Measurements from ENCODE around the gene GLTP. TPM values are rescaled to one million over a fixed set of nuclear protein-coding genes. Genes with fewer than 3 reads are reported as not detected.

GLTP gene
- polyA plus RNA-seq, 2 of the 4 experiments (the other 2 are of a cell fraction), result 16.9 to 18.8 TPM

DNA sequence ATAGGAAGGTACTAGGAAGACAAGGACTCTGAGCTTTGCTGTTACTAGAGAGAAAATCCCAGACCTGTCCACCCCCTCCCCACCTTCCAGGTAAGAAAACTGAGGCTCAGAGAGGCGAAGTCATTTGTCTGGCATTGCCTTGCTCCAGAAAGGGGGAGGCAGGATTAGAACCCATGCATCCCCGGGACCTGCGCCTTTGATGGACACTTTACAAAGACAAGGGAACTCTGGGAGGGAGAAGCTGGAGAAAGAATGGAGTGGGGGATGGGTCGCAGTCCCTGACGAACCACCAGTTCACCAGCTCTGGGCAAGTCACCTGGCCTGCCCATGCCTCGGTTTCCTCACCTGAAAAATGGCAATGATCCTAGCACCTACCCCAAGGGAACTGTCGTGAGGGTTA, 57.9 kb downstream of the GLTP start (continued):
- TF ChIP-seq EP300 (IDR thresholded peaks at IDR 0.05), result no peak

DNA sequence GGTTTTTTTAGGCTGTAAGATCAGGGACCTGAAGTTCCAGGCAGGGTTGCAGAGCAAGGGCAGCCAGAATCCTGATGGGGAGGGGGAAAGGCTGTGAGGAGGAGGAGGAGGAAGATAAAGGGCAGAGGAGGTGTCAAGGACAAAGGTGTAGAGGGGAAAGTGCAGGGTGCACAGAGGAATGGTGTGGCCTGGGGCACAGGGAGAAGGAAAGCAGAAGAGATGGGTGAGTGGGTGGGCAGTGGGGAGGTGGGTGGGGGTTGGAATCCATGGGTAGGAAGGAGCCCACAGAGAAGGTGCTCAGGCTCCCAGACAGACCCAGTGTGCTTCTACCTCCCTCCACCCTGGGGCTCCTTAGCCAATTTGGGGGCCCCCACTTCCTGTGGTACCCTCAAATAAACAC, 58.4 kb downstream of the GLTP start:
- ATAC-seq, result no peak
- Histone ChIP-seq H3K4me1 (peaks cover 25% of the 10 kb centered on the region), H3K4me2 (no peak overlapping the region; the same call in 2 of the 3 replicates), H3K27ac (peak overlapping the region in 1 of 2 experiments; percentile 79; a peak in 2 of 6 replicates), H3K9me3 (no peaks in the 10 kb centered on the region), H3K4me3 (no peak overlapping the region)
- no peak for DNase-seq (ENCODE audit: low read depth in 1 of 2, low spot score in 1 of 2)
- ChIA-PET CTCF (interaction anchor here (2.6 to 7.1 kb wide), 2 partner anchors 17 to 22 kb away, joined by 14 to 41 read pairs; no protein-coding TSS in a partner anchor), POLR2A (no interaction called here)
- TF ChIP-seq HEYL (CRISPR knock-in tag; IDR thresholded peaks at IDR 0.05) (no peak), ZSCAN20 (CRISPR knock-in tag; IDR thresholded peaks at IDR 0.05) (no peak), HES2 (IDR thresholded peaks at IDR 0.05) (no peak), RFX5 (IDR thresholded peaks at IDR 0.05) (no peak), PHF8 (IDR thresholded peaks at IDR 0.05; ENCODE audit: borderline replicate concordance, low read depth) (no peak), HMGXB4 (CRISPR knock-in tag; IDR thresholded peaks at IDR 0.05; ENCODE audit: borderline replicate concordance) (no peak), FOSB (CRISPR knock-in tag; IDR thresholded peaks at IDR 0.05) (no peak), FOXS1 (CRISPR knock-in tag; IDR thresholded peaks at IDR 0.05) (no peak)
- TF ChIP-seq, protein P1, sequence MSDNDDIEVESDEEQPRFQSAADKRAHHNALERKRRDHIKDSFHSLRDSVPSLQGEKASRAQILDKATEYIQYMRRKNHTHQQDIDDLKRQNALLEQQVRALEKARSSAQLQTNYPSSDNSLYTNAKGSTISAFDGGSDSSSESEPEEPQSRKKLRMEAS (IDR thresholded peaks at IDR 0.05), result no peak
- no peak for FAIRE-seq

DNA sequence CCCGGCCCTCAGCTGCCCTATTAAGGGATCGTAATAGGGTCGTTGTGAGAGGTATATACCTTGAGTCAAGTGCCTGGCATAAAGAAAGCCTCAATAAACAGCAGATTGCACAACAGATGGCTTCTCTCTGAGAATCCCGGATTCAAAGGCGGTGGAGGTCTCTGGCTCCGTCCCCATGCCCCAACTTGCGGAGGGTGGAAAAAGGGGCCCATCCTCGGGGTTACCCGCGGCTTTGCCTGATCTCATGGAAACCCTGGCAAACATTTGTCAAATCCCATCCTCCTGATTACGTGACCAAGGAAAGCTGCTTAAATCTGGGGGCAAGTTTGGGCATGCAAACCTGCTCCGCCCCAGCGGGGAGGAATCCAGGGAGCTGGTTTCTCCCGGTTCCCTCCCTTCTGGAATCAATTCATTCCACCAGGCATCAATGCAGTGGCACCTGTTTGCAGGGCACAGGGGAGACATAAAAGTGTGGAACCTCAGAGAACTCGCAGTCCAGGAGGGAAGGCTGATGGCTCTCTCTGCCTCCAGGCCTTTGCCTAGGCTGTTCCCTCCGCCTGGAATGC, 59.4 kb downstream of the GLTP start:
- POLR2A ChIA-PET, result no interaction called here
- 83% methylated on average over 16 of the region's 16 CpGs for WGBS (ENCODE audit: missing lambda C conversion rate)
- no peak for DNase-seq (ENCODE audit: low read depth in 1 of 2, low spot score in 1 of 2)

DNA sequence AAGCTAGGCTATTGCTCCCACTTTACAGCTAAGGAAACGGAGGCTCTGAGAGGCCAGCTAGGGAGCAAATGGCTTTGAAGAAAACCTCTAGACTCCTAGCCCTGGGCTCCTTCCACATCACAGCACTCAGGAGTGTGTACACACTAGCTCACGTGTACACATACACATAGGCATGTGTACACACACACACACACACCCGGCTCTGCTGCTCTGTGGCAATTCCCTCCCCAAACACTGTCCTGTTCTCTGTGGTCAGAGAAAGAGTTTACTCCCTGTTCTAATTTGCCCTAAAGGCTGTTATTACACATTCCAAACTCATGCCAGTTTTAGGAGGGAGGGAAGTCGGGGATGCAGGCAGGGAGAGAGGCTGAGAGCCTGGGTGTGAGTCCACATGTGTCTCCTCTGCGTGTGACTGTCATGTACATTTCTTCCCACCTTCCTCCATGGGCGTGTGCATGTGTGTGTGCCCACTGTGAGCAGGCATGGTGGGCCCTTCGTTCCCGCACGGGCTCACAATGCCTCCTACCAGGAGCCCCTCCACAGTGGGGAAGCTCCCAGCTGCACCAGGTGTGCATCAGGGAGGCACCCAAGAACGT, 61.3 kb downstream of the GLTP start:
- ATAC-seq, result peak; percentile 35 to 50; a peak in 5 of 6 replicates
- TF ChIP-seq FOSB (CRISPR knock-in tag; IDR thresholded peaks at IDR 0.05) (no peak), NPAS2 (CRISPR knock-in tag; IDR thresholded peaks at IDR 0.05; ENCODE audit: borderline replicate concordance) (peak; percentile 46; the same call in 1 of the 2 replicates)
- Histone ChIP-seq H3K4me2 (0 out of 3 replicates have a peak overlapping the region, but pooled peaks have one; percentile 13), H3K9me3 (no peaks in the 10 kb centered on the region), H3K27ac (peak overlapping the region in 1 of 2 experiments; percentile 37; a peak in 2 of 6 replicates), H3K4me1 (peaks cover 28% of the 10 kb centered on the region), H3K4me3 (no peak overlapping the region)
- POLR2A ChIA-PET, result no interaction called here
- peak in 1 of 2 experiments; percentile 63 for DNase-seq (ENCODE audit: low read depth in 1 of 2, low spot score in 1 of 2)
- CTCF ChIA-PET, result interaction anchor here (0.7 to 7.3 kb wide), 6 partner anchors 13 to 640 kb away, joined by 3 to 85 read pairs (median 3); no protein-coding TSS in a partner anchor
- WGBS (ENCODE audit: missing lambda C conversion rate), result 35% methylated on average over 10 of the region's 10 CpGs
- FAIRE-seq, result no peak

More for the DNA sequence above, 59.4 kb downstream of the GLTP start:
- Histone ChIP-seq H3K4me1 (peaks cover 25% of the 10 kb centered on the region), H3K4me3 (no peak overlapping the region), H3K27ac (peak overlapping the region in 1 of 2 experiments; percentile 60; a peak in 3 of 6 replicates), H3K9me3 (no peaks in the 10 kb centered on the region), H3K4me2 (no peak overlapping the region)
- TF ChIP-seq BHLHE40 (IDR thresholded peaks at IDR 0.05; ENCODE audit: low read depth, low read length) (no peak), CBX8 (IDR thresholded peaks at IDR 0.05) (no peak), CEBPB (IDR thresholded peaks at IDR 0.05) (peak in 1 of 2 experiments; percentile 41; a peak in 1 of 4 replicates), FOSL2 (IDR thresholded peaks at IDR 0.05) (no peak), FOSL2 (CRISPR knock-in tag; IDR thresholded peaks at IDR 0.05) (no peak), POLR2A (IDR thresholded peaks at IDR 0.05; ENCODE audit: low read length) (no peak)
- ATAC-seq, result no peak
- no peak for FAIRE-seq
- CTCF ChIA-PET, result interaction anchor here (1.0 to 7.3 kb wide), 3 partner anchors 15 to 32 kb away, joined by 3 to 85 read pairs (median 41); no protein-coding TSS in a partner anchor
